HEK293T (cell line): ENCODE data around the gene GAL3ST1.

ENCODE experiments used
- ARNT ChIP-seq: fragments of 450-650 bp; IDR thresholded peaks from 2 replicates; pipeline ENCODE4 v1.6.1; 2017; ENCODE audit warnings: mild to moderate bottlenecking
- BHLHE40 ChIP-seq: fragments of 450-650 bp; IDR thresholded peaks from 2 replicates; pipeline ENCODE4 v1.6.1; 2016; ENCODE audit warnings: mild to moderate bottlenecking, moderate library complexity, borderline replicate concordance
- ELF4 ChIP-seq: fragments of 450-650 bp; IDR thresholded peaks from 2 replicates; pipeline ENCODE4 v1.6.1; 2017; ENCODE audit warnings: antibody characterized with exemption
- FOXA1 ChIP-seq: fragments of 450-650 bp; IDR thresholded peaks from 2 replicates; pipeline ENCODE4 v1.6.1; 2016; ENCODE audit warnings: mild to moderate bottlenecking
- FOXK2 ChIP-seq: fragments of 450-650 bp; IDR thresholded peaks from 2 replicates; pipeline ENCODE4 v1.6.1; 2016; ENCODE audit warnings: mild to moderate bottlenecking
- NFRKB ChIP-seq: fragments of 450-650 bp; IDR thresholded peaks from 2 replicates; pipeline ENCODE4 v1.6.1; 2016; ENCODE audit warnings: mild to moderate bottlenecking, moderate library complexity
- SP1 ChIP-seq: fragments of 450-650 bp; IDR thresholded peaks from 2 replicates; pipeline ENCODE4 v1.6.1; 2017
- TARDBP ChIP-seq: fragments of 450-650 bp; IDR thresholded peaks from 2 replicates; pipeline ENCODE4 v1.6.1; 2016

- no peak for TF ChIP-seq ARNT
- no peak for TF ChIP-seq TARDBP
- TF ChIP-seq NFRKB: no peak
- TF ChIP-seq FOXA1: no peak
- no peak for TF ChIP-seq ELF4
- no peak for TF ChIP-seq FOXK2
- no peak for TF ChIP-seq BHLHE40
- TF ChIP-seq SP1: no peak
These were observed 27.6 kb upstream of the GAL3ST1 start for GRCh38 chr22:30602049-30602448.
